ENCODE results near the gene UGCG.

UGCG gene

GRCh38 chr9:111895996-111896941 is at the start of gene UGCG:
Gene UGCG, plus strand, starts transcription at chr9:111896814. Its CDS starts 402 bp downstream, at chr9:111897216.
- TF ChIP-seq CTCF (IDR thresholded peaks at IDR 0.05; ENCODE audit: low read depth, low read length, missing control alignments), result no peak
- in situ Hi-C loops (cut with HindIII; ENCODE audit: low sequenced_read_pairs), result no loop called here
- peak within 1 kb of the TSS; percentile 86 for H3K4me3 ChIP-seq (ENCODE audit: low read depth, low read length)
- DNase-seq (ENCODE audit: low read depth), result peak; percentile 62

- H3K4me3 ChIP-seq (ENCODE audit: low read depth, low read length), result no peak overlapping the region
- no peak for DNase-seq (ENCODE audit: low read depth)
- in situ Hi-C loops (cut with HindIII; ENCODE audit: low sequenced_read_pairs), result no loop called here
- no peak for TF ChIP-seq CTCF (IDR thresholded peaks at IDR 0.05; ENCODE audit: low read depth, low read length, missing control alignments)
Observed at GRCh38 chr9:111851553-111851952, 45.1 kb upstream of the UGCG start.

DNA sequence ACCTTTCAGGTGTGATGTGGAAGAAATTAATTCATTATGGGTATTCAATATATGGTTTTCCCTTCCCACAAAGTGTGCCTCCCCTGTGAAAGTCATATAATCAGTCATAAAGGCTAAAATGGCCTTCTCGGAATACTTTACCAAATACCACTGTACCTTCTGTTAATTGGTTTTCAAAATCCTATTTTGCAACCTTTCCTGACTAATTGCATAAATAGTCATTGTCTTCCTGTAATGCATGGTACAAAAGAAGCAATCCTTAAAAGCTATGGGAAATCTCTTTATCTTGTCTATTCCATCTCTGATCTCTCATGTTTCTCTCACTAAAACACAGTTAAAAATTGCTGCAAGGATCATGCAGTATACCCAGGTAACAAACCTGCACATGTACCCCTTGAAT is 44.3 kb upstream of the UGCG start:
- in situ Hi-C loops (cut with HindIII; ENCODE audit: low sequenced_read_pairs), result no loop called here
- no peak for TF ChIP-seq CTCF (IDR thresholded peaks at IDR 0.05; ENCODE audit: low read depth, low read length, missing control alignments)
- no peak overlapping the region for H3K4me3 ChIP-seq (ENCODE audit: low read depth, low read length)
- no peak for DNase-seq (ENCODE audit: low read depth)

GRCh38 chr9:111853450-111853827 is 43.2 kb upstream of the UGCG start:
- TF ChIP-seq CTCF (IDR thresholded peaks at IDR 0.05; ENCODE audit: low read depth, low read length, missing control alignments), result no peak

DNA sequence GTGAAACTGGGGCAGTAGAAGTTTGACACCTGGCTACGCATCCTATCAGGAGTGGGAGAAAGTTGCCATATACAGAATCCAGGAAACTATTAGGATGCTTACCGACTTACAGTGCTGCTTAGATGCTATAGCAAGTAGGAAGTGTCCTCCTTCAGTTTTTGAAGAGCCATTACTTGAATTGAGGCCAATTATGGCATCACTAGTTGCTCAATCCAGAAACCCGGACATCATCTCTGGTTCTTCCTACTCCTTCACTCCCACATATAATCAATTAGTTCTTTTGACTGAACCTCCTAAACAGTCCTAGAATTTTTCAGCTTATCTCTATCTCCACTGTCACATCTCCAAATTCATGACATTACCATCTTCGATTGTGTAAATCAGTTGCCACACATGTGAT is 41.8 kb upstream of the UGCG start:
- DNase-seq (ENCODE audit: low read depth), result no peak
- in situ Hi-C loops (cut with HindIII; ENCODE audit: low sequenced_read_pairs), result no loop called here
- TF ChIP-seq CTCF (IDR thresholded peaks at IDR 0.05; ENCODE audit: low read depth, low read length, missing control alignments), result no peak
- no peak overlapping the region for H3K4me3 ChIP-seq (ENCODE audit: low read depth, low read length)

More at GRCh38 chr9:111853450-111853827, 43.2 kb upstream of the UGCG start:
- DNase-seq (ENCODE audit: low read depth), result no peak
- no peak overlapping the region for H3K4me3 ChIP-seq (ENCODE audit: low read depth, low read length)
- in situ Hi-C loops (cut with HindIII; ENCODE audit: low sequenced_read_pairs), result no loop called here

DNA sequence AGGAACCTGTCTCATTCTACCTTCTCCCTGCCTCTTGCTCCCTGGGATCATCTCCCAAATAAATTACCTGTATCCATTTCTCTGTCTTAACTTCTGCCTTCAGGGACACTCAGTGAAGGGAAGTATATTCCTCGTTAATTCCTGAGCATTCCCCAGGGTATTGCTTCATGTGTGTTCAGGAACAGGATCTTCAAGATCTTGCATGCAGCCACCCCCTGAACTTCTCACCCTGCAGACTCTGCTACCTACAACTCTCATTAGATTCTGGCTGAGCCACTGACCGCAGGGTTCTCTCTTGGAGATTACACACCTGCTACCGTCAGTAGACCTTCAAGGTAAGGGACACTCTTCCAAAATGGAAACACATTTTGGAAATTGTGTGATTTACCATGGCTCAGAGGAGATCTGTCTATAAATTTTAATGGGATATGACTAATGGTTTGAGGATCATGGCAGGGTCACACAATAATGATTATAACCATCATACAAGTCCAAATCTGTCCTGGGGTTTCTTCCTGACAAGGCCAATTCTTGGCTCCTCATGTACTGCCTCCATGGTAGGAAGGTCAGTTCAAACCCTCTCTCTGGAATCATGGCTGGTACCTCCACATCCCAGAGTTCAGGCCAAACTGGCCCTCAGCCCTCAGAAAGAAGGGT is 38.9 kb upstream of the UGCG start:
- in situ Hi-C loops (cut with HindIII; ENCODE audit: low sequenced_read_pairs), result no loop called here
- DNase-seq (ENCODE audit: low read depth), result no peak
- H3K4me3 ChIP-seq (ENCODE audit: low read depth, low read length), result no peak overlapping the region
- no peak for TF ChIP-seq CTCF (IDR thresholded peaks at IDR 0.05; ENCODE audit: low read depth, low read length, missing control alignments)
